NK-92 treated with Interleukin-12 subunit alpha and Interleukin-12 subunit beta, amount 100 ng/mL, for 24 hours (cell line): Measurements from ENCODE around the gene RARG.

Experiments
- DNase-seq: peaks from one replicate; lab custom pipeline; 2025; lab: John Stamatoyannopoulos, UW

Gene RARG

DNA sequence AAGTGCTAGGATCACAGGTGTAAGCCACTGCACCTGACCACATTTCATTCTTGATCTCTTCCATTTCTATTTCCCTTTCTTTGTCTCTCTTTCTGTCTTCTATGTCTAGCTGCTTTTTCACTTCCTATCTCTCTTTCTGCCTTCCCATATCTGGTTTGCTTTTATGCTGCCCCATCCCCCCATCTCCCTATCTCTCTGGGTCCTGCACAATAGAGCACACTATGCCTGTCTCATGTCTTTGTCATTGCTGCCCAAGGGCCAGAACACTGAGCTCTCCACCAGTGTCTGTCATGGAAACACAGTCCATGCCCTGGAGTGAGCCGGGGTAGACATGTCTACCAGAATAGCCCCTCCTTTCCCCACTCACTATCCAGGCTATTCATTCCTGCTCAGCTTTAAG, 12.3 kb upstream of the RARG start:
- DNase-seq, result no peak

GRCh38 chr12:53241623-53242412, 9.8 kb upstream of the RARG start:
- DNase-seq, result no peak

- no peak for DNase-seq
These were observed 7.7 kb upstream of the RARG start for GRCh38 chr12:53239643-53240258.

DNA sequence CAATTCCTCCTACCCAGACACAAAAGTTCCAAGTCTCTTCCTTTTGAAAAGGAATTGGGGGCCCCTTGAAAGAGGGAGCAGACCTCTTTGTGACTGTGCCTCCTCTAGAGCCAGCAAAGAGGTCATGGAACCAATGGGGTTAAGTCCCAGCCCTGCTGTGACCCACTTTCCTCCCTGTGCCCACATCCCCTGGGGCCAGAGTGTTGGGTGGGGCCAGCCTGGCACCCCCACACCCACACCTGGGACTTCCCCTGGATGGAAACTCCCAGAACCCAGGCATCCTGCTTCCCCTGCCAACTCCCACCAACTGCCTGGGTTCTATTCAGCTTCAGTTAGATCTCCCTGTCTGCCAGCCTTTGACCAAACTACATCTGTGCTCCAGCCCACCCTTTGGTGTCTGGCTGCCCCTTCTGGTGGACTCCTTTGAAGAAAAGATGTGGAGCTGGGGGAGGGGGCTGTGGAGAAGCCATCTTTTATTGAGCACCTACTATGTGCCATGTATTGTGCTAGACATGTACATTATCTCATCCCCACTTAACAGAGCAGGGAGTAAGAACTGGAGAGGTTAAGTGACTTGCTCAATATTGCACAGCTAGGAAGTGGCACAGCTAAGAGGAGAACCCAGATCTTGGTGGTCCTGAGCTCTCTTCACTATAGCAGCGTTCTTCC, 4.6 kb upstream of the RARG start:
- DNase-seq, result no peak

DNA sequence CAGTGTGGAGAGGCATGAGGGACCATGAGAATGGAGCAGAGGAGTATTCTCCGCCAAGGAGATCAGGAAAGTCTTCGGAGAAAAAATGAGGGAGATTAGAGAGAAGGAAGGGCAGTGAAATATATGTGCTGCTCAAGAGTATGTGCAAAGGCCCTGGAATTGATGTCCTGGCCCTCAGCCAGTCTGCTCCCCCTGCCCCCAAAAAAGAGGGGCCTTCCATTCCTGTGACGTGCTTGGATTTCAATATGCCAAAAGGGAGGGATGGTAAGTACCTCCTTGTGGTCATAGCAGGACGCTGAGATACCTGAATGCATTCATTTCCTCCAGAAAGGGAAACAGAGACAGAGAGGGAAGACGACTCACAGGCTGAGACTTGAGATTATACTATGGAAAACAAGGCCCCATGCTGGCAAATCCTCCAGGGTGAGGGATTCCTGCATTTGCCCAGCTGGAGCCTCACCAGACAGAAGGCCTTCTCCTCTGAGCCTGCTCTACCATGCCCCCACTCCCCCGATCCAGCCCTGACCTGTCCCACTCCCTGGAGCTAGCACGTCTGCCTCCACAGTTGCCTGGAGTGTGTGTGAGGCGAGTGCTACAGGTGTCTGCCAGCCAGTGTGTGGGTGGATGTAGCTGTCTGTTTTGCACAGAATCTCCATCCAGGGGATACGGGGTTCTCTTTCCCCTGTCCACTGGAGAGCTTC, 3.9 kb upstream of the RARG start:
- DNase-seq, result no peak

DNA sequence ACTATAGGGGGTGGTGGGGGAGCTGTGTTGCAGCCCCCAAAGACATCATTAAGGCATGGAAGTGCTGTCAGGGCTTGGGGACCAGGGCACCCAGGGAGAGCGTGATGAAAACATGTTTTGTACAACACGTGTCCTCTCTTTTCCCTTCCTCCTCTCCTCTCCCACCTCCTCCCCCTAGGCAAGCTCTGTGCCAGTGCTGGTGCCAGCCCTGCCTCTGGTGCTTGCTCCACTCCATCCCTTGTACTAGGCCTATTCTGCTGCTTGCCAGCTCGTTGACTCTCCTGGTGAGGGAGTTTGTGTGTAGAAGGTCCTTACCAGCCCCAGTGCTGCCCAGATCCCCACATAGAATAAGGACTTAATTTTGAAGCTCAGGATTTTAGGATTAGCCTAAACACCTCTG, 3.2 kb upstream of the RARG start:
- DNase-seq, result no peak

GRCh38 chr12:53234271-53234914, 2.4 kb upstream of the RARG start:
- no peak for DNase-seq

GRCh38 chr12:53233671-53234121, 1.7 kb upstream of the RARG start:
- DNase-seq, result no peak

DNA sequence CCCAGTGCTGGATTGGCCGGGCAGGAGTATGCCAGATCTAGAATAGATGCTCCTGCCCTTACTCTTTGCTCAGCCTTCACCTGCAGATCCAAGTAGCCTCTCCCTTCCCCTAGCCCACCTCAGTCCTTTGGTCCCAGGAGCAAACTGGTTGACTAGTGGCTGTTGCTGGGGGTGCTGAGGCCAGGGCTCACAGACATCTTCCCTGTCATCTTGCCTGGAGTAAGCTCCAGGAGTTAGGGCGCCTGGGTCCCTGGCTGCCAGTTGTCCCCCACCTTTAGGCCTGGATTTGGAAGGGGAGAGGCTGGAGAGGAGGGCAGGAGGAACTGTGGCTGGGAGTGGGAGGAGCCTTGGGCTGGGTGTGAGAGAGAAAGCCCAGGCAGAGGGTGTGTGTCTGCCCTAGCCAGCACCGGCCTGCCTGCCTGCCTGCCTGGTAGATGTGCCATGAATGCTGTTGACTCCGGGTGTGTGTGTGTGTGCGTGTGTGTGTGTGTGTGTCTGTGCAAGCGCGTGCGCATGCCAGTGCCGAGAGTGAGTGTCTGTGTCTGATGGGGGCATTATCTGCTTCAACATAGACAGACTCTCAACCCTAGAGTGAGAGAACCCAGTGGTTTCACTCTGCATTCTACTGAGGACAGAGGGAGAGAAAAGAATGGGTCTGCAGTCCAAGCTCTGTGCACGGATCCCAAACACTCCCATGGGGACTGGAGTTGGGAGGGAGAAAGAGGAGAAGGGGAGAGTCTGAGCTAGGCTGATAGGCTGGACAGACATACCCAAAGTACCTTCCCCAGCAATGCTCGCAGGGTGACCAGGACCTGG, 845 bp upstream of the RARG start:
- no peak for DNase-seq

GRCh38 chr12:53231671-53231920, 413 bp downstream of the RARG start:
- DNase-seq, result no peak

GRCh38 chr12:53230108-53230845, 1.7 kb downstream of the RARG start:
- DNase-seq, result no peak

GRCh38 chr12:53229454-53229853, 2.6 kb downstream of the RARG start:
- DNase-seq, result no peak

DNA sequence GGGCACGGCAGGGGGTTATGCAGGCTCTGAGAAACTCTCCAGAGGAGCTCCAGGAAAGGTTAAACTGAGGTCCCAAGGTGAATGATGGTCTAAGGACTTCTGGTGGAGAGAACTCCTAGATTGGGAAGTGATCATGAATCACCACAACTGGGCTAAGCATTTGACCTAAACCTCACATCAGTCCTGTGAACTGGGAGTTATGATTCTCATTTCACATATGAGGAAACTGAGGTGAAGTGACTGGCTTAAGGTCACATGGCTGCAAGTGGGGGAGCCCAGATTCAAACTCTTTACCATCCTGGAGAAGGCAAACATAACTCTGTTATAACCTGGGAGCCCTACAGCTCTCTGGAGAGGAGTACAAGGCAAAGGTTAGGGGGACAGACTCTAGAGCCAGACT, 4.2 kb downstream of the RARG start:
- no peak for DNase-seq

DNA sequence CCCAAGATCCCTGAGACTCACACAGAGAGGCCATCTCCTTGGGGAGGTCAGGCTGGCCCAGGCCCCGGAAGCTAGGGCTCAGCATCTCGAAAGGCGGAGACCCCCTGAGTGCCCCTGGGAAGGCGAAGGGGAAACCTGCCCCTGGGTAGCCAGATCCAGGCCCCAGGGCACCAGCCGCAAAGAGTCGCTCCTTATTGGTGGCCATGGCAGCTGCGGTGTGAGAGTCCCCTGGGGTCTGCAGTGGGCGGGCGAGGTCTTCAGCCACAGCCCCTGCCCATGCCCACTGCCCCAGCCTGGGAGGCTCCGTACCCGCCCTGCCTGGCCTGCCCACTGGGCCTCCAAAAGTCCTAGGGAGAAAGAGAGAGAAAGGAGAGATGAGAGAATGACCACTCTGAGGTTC, 4.7 kb downstream of the RARG start:
- DNase-seq, result no peak

GRCh38 chr12:53226815-53227214, 5.2 kb downstream of the RARG start:
- DNase-seq, result no peak

GRCh38 chr12:53225635-53226424, 6.2 kb downstream of the RARG start:
- DNase-seq, result no peak

DNA sequence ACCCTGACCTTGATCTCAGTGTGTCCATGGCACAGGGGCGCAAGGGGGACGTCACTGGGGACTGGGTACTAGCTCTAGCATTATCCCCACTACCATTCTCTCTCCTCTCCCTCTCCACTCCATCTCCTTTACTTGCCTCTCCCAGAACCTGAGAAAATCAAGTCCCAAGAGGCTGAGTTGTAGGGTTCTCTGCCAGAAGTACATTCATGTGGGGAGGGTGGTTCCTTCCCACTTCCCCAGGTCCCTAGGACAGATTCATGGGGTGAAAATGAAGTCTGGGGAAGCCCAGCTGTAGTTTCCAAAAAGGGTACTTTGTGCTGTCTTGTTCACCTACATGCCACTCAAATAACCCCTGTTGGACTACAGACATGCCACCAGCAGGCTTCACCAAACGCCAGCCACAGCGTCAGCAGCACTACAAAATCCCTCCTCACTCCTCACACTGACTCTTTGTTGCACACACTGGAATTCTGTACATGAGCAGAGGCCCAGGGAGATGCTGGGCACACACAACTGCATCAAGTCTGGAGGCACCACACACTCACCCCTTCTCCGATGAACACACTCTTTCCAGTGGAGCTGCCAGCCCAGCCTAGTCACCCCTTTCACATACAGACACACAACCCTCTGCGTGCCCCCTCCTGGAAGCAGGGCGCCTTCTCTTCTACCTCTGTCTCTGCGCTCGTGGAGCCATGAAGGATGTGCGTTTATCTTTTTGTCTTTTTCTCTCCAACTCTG, 6.9 kb downstream of the RARG start:
- no peak for DNase-seq

DNA sequence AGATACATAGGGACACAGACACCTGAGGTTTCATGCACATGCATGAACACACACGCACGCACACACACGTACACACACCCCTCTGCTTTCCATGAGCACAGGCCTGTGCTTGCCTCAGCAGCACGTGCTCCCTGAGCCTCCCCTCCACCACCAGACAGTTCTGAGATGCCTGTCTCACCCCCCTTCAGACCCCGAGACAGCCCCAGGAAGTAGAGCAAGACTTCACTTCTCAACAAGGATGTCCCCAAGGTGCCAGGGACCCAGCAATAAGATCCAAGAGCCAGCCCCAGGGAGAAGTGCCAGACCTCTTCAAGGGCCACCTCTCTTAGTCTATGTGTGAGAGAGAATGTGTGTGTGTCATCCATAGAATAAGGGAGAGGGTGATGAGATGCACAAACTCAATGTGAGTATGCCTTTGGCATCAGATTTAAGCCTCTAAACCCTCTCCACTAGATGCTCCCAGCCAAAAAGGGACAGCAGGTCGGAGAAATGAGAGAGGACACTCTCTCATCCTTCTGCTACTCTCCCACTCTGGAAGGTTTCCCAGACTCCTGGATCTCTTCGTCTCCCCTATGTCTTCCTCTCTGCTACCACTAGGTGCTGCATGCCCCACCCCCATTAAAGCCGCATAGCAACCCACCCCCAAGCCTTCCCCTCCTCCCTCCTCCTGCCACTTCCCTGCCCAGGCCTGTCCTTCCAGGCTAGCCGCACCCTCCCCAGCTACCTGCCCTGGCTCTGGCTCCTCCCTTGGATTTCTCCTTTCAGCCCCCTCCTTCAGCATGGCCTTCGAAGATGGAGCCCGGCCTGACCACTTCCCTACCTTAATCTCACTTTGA, 7.7 kb downstream of the RARG start:
- no peak for DNase-seq
